ENCODE results near the gene NCBP2L. TPM values are rescaled to one million over a fixed set of nuclear protein-coding genes. Genes with fewer than 3 reads are reported as not detected.

The NCBP2L gene
- total RNA-seq, 1 donor from 2014 or later = not detected

- FAIRE-seq (no peak), DNase-seq (ENCODE audit: low spot score in 2 of 2) (no peak)
Observed at GRCh38 chrX:107750861-107751445, 26.6 kb upstream of the NCBP2L start.

- DNase-seq (ENCODE audit: low spot score in 2 of 2) = no peak
- no peak for FAIRE-seq
Observed at GRCh38 chrX:107752043-107752442, 25.5 kb upstream of the NCBP2L start.

GRCh38 chrX:107752714-107753113, 24.8 kb upstream of the NCBP2L start:
- FAIRE-seq (no peak), DNase-seq (ENCODE audit: low spot score in 2 of 2) (no peak)

GRCh38 chrX:107753187-107753586, 24.3 kb upstream of the NCBP2L start:
- FAIRE-seq (no peak), DNase-seq (ENCODE audit: low spot score in 2 of 2) (no peak)

- DNase-seq (ENCODE audit: low spot score in 2 of 2) (no peak), FAIRE-seq (no peak)
Observed at GRCh38 chrX:107755721-107756120, 21.8 kb upstream of the NCBP2L start.

GRCh38 chrX:107758231-107758766, 19.2 kb upstream of the NCBP2L start:
- FAIRE-seq (no peak), DNase-seq (ENCODE audit: low spot score in 2 of 2) (no peak)

GRCh38 chrX:107760304-107761077, 17.0 kb upstream of the NCBP2L start:
- FAIRE-seq = no peak
- DNase-seq (ENCODE audit: low spot score in 2 of 2) = no peak

- DNase-seq (ENCODE audit: low spot score in 2 of 2) = no peak
- FAIRE-seq = no peak
Observed at GRCh38 chrX:107763647-107764046, 13.9 kb upstream of the NCBP2L start.

- no peak for DNase-seq (ENCODE audit: low spot score in 2 of 2)
- FAIRE-seq = no peak
Observed at GRCh38 chrX:107764845-107765608, 12.5 kb upstream of the NCBP2L start.

GRCh38 chrX:107766470-107767150, 10.9 kb upstream of the NCBP2L start:
- FAIRE-seq (no peak), DNase-seq (ENCODE audit: low spot score in 2 of 2) (no peak)

GRCh38 chrX:107768051-107768450, 9.5 kb upstream of the NCBP2L start:
- FAIRE-seq (no peak), DNase-seq (ENCODE audit: low spot score in 2 of 2) (no peak)

- DNase-seq (ENCODE audit: low spot score in 2 of 2) = no peak
- no peak for FAIRE-seq
Observed at GRCh38 chrX:107769581-107770317, 7.8 kb upstream of the NCBP2L start.

- no peak for DNase-seq (ENCODE audit: low spot score in 2 of 2)
- no peak for FAIRE-seq
Observed at GRCh38 chrX:107773206-107773605, 4.3 kb upstream of the NCBP2L start.

- DNase-seq (ENCODE audit: low spot score in 2 of 2) (no peak), FAIRE-seq (no peak)
Observed at GRCh38 chrX:107773906-107774435, 3.6 kb upstream of the NCBP2L start.

- DNase-seq (ENCODE audit: low spot score in 2 of 2) (no peak), FAIRE-seq (no peak)
Observed at GRCh38 chrX:107775000-107775733, 2.4 kb upstream of the NCBP2L start.

GRCh38 chrX:107775734-107776511, 1.6 kb upstream of the NCBP2L start, which contains the start of gene TSC22D3:
TSC22D3 (minus strand) TSS chrX:107775787; CDS start chrX:107775419, 368 bp downstream.
- FAIRE-seq = no peak
- DNase-seq (ENCODE audit: low spot score in 2 of 2) = peak; percentile 54 to 59

- peak; percentile 63 to 64 for DNase-seq (ENCODE audit: low spot score in 2 of 2)
- no peak for FAIRE-seq
Observed at GRCh38 chrX:107776649-107777535, 641 bp upstream of the NCBP2L start.

Data from frontal cortex (tissue), 4 donors.